ENCODE results near the gene CDC42EP5.
A peak's percentile ranks its signal among the peaks of the same experiment; 100 is the strongest.

CDC42EP5 gene

DNA sequence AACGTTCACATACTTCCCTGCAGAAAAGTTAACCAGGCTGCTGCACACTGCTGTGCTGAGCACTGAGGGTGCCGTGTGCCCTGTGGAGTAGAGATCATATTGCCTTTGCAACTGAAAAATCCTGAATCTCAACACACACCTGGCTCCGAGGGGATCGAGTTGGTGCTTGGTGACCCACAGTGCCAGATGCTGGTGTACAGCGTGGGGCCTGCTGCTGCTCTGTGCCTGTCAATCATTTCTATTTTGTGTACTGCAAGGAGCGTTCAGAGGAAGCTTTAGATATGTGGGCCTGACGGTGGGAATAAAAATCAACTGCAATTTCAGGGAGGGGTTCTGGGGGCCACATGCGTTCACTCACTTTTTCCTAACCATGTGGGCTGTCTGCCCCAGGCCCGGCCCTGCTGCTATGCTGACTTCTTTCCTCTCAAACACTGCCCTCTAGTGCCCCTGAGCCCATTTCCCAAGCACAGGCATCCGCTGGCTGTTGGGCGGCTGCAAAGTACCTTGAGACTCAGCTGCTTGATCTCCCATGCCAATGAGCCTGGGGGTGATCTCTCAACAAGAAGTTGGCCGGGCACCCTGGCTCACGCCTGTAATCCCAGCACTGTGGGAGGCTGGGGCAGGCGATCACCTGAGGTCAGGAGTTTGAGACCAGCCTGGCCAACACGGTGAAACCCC lies 33.8 kb downstream of the CDC42EP5 start:
- H3K27ac ChIP-seq: peak overlapping the region; percentile 24
- TF ChIP-seq, protein P1, sequence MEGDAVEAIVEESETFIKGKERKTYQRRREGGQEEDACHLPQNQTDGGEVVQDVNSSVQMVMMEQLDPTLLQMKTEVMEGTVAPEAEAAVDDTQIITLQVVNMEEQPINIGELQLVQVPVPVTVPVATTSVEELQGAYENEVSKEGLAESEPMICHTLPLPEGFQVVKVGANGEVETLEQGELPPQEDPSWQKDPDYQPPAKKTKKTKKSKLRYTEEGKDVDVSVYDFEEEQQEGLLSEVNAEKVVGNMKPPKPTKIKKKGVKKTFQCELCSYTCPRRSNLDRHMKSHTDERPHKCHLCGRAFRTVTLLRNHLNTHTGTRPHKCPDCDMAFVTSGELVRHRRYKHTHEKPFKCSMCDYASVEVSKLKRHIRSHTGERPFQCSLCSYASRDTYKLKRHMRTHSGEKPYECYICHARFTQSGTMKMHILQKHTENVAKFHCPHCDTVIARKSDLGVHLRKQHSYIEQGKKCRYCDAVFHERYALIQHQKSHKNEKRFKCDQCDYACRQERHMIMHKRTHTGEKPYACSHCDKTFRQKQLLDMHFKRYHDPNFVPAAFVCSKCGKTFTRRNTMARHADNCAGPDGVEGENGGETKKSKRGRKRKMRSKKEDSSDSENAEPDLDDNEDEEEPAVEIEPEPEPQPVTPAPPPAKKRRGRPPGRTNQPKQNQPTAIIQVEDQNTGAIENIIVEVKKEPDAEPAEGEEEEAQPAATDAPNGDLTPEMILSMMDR (conservative IDR thresholded peaks at IDR 0.05): peak; percentile 87

DNA sequence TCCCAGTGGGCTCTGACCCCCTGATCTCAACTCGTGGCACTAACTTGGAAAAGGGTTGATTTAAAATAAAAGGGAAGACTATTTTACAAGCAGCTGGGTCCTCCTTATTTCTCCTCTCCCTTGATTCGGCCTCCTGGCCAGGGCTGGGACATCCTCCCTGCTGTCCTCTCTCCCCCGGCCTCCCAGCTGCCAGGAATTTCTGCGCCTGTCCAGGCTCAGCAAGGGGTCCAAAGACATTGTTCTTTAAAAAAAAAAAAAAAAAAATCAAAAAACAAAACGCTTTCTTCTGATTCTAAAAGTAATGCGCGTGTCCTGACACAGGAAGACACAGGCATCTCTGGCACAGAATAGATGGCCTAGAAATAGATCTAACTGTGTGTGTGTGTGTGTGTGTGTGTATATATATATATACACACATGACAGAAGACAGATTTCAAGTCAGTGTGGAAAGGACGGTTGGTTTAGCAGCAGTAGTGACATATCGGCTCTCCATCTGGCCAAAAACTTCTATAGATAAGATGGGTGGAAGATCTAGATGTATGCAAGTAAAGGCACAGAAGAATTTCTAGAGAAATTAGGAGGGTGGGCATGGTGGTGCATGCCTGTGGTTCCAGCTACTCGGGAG lies 36.4 kb downstream of the CDC42EP5 start:
- no peak overlapping the region for H3K27ac ChIP-seq
- TF ChIP-seq, protein P1 (conservative IDR thresholded peaks at IDR 0.05): no peak

GRCh38 chr19:54436031-54436523 lies 37.0 kb downstream of the CDC42EP5 start:
- TF ChIP-seq, protein P1 (conservative IDR thresholded peaks at IDR 0.05): no peak
- H3K27ac ChIP-seq: no peak overlapping the region

DNA sequence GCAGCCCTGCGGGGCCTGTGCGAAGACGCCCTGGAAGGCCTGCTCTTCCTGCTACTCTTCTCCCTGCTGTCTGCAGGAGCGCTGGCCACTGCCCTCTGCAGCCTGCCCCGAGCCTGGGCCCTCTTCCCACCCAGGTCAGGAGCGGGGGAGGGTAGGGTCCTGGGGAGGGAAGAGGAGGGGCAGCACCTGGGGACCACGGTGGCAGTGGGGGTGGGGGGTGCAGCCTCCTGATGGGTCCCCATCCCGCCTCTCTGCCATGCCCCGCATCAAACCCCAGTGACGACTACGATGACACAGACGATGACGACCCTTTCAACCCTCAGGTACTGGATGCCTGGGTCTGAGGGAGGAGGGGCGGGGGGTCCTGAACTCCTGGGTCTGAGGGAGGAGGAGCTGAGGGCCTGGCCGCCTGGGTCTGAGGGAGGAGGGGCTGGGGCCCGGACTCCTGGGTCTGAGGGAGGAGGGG lies 37.5 kb downstream of the CDC42EP5 start:
- H3K27ac ChIP-seq: no peak overlapping the region

GRCh38 chr19:54434873-54435214 lies 38.3 kb downstream of the CDC42EP5 start:
- H3K27ac ChIP-seq: no peak overlapping the region
- TF ChIP-seq, protein P1 (conservative IDR thresholded peaks at IDR 0.05): no peak

More for the DNA sequence above, 37.5 kb downstream of the CDC42EP5 start:
- TF ChIP-seq, protein P1 (conservative IDR thresholded peaks at IDR 0.05): no peak

DNA sequence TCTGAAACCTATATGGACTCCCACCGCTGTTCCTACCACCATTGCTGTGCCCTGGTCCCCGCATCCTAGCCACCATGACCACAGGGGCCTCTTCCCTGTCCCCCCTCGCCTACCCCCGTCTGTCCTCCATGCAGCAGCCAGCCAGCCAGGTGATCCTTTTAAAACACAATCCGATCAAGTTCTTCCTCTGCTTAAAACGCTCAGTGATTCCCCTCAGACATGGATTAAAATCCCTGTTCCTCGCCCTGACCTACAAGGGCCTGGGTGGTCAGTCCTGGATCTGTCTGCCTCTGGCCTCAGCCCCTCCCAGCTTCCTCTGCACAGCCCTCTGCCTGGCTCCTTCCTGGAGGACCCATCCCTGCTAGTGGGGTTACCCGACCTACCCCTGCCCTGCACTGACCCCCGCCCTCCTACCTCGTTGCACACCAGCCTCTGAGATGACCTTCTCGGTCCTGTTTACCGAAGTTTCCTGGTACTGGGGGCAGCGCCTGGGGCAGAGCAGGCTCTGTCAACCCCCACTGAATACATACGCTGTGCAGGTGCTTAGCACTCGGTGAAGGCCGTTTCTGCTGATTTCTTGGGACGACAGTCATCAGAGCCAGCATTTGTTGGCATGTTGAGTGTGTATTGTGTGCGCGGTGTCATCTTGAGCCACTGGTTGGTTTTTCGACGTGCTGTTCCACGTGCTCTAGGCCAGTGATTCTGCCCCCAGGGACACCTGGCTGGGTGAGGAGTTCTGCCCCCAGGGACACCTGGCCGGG lies 38.8 kb downstream of the CDC42EP5 start:
- H3K27ac ChIP-seq: no peak overlapping the region
- TF ChIP-seq, protein P1 (conservative IDR thresholded peaks at IDR 0.05): no peak

GRCh38 chr19:54433697-54434096 lies 39.4 kb downstream of the CDC42EP5 start:
- H3K27ac ChIP-seq: no peak overlapping the region
- TF ChIP-seq, protein P1 (conservative IDR thresholded peaks at IDR 0.05): no peak
